ENCODE measurements around the gene IL12RB1.
"Not testable (repeated sequence)": the region's sequence is repeated elsewhere in the genome, so short reads cannot be mapped to it uniquely, and the experiment has no call there.

Gene IL12RB1

GRCh38 chr19:18097217-18097992, 10.7 kb upstream of the IL12RB1 start, which contains the start of gene MAST3:
Gene MAST3, plus strand, starts transcription at chr19:18097778. Its CDS starts 15 bp downstream, at chr19:18097793.
- H3K27ac ChIP-seq: no peak within 1 kb of the TSS
- no peak for TF ChIP-seq ZFX (IDR thresholded peaks at IDR 0.05; ENCODE audit: borderline replicate concordance)
- no peak for TF ChIP-seq CTCF (IDR thresholded peaks at IDR 0.05)

DNA sequence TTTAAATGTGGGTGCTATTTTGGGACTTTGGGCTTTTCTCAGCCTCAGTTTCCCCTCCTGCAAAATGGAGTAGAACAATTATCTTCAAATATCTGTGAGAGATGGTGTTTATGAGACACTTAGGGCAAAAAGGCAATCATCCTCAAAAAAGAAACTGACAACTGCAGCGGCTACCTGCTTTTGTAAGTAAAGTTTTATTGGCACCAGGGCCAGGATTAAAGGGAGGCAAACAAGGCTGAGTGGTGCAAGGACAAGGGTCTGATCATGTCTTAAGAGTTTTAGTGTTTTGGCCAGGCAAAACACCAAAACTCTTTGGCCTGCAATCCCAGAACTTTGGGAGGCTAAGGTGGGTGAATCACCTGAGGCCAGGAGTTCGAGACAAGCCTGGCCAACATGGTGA, 9.5 kb upstream of the IL12RB1 start:
- H3K27ac ChIP-seq: no peak overlapping the region
- no peak for TF ChIP-seq CTCF (IDR thresholded peaks at IDR 0.05)
- TF ChIP-seq ZFX (IDR thresholded peaks at IDR 0.05; ENCODE audit: borderline replicate concordance): no peak

DNA sequence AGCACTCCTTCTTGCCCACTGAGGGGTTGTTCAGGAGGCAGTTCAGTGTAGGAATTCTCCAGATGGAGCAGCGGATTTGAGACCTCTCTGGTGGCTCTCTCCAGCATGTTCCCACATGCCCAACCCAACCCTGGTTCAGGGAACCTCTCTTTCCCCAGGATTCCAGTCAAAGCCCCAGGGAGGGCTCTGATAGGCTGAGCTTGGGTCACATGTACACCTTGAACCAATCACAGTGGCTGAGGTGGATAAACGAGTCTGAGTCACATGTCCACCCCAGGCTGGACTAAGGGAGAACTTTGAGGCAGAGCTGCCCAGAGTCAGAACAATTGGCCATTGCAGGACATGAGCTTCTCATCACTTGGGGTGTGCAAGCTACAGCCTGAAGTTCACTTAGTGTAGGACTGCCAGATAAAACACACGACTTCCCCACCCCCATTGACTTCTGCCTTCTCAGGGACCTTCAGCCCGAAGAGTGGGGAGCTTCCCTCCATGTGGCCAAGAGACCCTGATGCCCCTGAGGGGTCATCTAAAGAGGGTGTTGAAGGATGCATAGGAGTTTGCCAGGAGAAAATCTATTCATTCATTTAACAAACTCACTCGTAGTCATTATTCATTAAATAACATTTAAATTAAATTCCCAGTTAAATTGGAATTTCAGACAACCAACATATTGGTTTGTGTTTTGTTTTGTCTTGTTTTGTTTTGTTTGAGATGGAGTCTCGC, 6.9 kb upstream of the IL12RB1 start:
- TF ChIP-seq CTCF (IDR thresholded peaks at IDR 0.05) (no peak), ZFX (IDR thresholded peaks at IDR 0.05; ENCODE audit: borderline replicate concordance) (no peak)
- H3K27ac ChIP-seq: no peak overlapping the region

GRCh38 chr19:18091217-18091608, 4.5 kb upstream of the IL12RB1 start:
- no peak overlapping the region for H3K27ac ChIP-seq
- no peak for TF ChIP-seq ZFX (IDR thresholded peaks at IDR 0.05; ENCODE audit: borderline replicate concordance)
- TF ChIP-seq CTCF (IDR thresholded peaks at IDR 0.05): no peak

DNA sequence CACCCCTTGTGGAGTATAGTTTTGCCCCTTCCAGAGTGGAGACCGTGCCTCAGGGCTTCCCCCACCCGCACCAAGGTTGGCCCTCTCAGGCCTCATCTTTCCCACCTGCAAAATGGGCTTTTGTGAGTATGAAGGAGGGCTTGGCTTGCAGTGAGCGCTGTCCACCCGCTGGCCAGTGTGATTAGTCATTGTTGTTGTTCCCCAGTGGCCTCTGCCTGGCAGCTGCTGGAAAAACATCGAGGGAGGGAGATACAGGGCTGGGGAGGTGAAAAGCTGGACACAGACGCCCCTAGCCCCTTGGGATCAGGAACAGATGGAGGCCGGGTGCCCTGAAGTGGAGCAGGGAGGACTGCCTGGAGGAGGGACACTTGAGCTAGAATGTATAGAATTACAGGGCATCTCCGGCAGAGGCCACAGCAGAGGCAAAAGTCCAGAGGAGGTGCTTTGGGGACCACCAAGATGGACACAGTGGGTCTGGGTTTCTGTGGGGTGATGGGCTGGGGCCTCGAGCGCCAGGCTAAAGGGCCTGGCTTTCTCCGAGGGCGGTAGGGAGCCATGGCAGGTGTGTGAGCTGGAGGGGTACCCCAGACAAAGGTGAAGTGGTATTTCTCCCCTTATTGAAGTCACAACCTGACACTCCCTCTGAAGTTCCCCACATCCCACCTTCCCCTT, 3.9 kb upstream of the IL12RB1 start:
- no peak for TF ChIP-seq CTCF (IDR thresholded peaks at IDR 0.05)
- no peak for TF ChIP-seq ZFX (IDR thresholded peaks at IDR 0.05; ENCODE audit: borderline replicate concordance)
- H3K27ac ChIP-seq: no peak overlapping the region

DNA sequence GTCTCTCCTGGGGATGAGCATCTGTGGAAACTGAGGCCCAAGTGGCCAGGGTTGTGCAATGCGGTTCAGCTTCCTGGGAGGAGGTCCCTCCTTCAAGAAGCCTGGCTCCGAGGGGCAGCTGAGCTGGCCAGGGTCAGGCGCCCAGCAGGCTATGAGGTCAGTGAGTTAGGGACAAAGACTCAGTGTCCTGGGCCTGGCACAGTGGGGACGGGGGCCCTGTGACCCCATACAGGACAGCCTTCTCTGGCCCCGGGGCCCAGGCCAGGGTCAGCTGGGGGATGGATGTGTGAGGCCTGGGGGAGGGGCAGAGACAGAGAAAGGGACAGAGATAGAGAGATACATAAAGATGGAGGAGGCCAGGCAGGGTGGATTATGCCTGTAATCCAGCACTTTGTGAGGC, 3.0 kb upstream of the IL12RB1 start:
- no peak overlapping the region for H3K27ac ChIP-seq
- TF ChIP-seq ZFX (IDR thresholded peaks at IDR 0.05; ENCODE audit: borderline replicate concordance): no peak
- no peak for TF ChIP-seq CTCF (IDR thresholded peaks at IDR 0.05)

GRCh38 chr19:18089096-18089541, 2.4 kb upstream of the IL12RB1 start:
- not testable (repeated sequence) for H3K27ac ChIP-seq

Measured in 22Rv1 (cell line).